HepG2 (cell line): ENCODE results near the gene PNPLA2. TPM values are rescaled to one million over a fixed set of nuclear protein-coding genes. Genes with fewer than 3 reads are reported as not detected.

ENCODE experiments used
- ATAC-seq: fragments of 200-7000 bp; cut with Tn5 transposase; 3 replicates; pipeline ENCODE4 v1.9.1; 2020; ENCODE audit warnings: mild to moderate bottlenecking, moderate library complexity
- BruUV-seq: library from RNA; stranded (reverse); fragments of 400-500 nt; replicated peaks from 2 replicates; lab custom pipeline; 2021; lab: Mats Ljungman, UMichigan
- CTCF ChIA-PET: fragments of 300-600 bp; formaldehyde crosslinking; extraction: SDS; loops from one replicate; lab custom pipeline; 2021; ENCODE audit warnings: low total read pairs, inconsistent platforms, low intra/inter-chr PET ratio; lab: Yijun Ruan, JAX
- POLR2A ChIA-PET: fragments of 350-600 bp; sonication (Branson Sonifier 250); formaldehyde crosslinking; loops from one replicate; lab custom pipeline; 2020; ENCODE audit warnings: antibody characterized with exemption, inconsistent platforms; lab: Yijun Ruan, JAX
- DNase-seq: peaks from one replicate; pipeline ENCODE4 v3.0.0-alpha.2; 2015; ENCODE audit warnings: low spot score
- FAIRE-seq: peaks from 3 replicates; lab custom pipeline; 2011; peaks lifted over from hg19 to GRCh38; lab: Jason Lieb, UNC
- H2AFZ ChIP-seq: one replicate; pipeline ENCODE4 v1.6.1; 2011; ENCODE audit warnings: low read length, inconsistent platforms
- H3K27ac ChIP-seq: fragments of 300-600 bp; 3 replicates; pipeline ENCODE4 v1.8.0; 2011; ENCODE audit warnings: mixed run types, mild to moderate bottlenecking, mixed read lengths, low read length, inconsistent platforms; ENCODE audit not compliant: insufficient read depth; ENCODE audit errors: extremely low read length
- H3K27me3 ChIP-seq, 2 experiments: fragments of 200-600 bp in 1 of 2; 2 replicates in 1 of 2; 3 replicates in 1 of 2; pipeline versions ENCODE4 v1.6.0 to v1.8.0; 2011; ENCODE audit warnings: low read length in 2 of 2, mild to moderate bottlenecking in 2 of 2, moderate library complexity in 2 of 2, inconsistent platforms in 1 of 2; ENCODE audit not compliant: insufficient read depth in 2 of 2, control insufficient read depth in 1 of 2
- H3K36me3 ChIP-seq, 2 experiments: fragments of 200-600 bp in 1 of 2; replicated peaks in 1 of 2; 2 replicates in 1 of 2; 3 replicates in 1 of 2; pipeline versions ENCODE4 v1.5.1 to v1.8.0; 2011; ENCODE audit warnings: low read length in 2 of 2, inconsistent platforms in 1 of 2; ENCODE audit not compliant: insufficient read depth in 2 of 2, control insufficient read depth in 1 of 2
- H3K4me1 ChIP-seq: 2 replicates; pipeline ENCODE4 v1.5.1; 2012; ENCODE audit warnings: low read length, inconsistent platforms; ENCODE audit not compliant: insufficient read depth
- H3K4me2 ChIP-seq: 2 replicates; pipeline ENCODE4 v1.6.0; 2011; ENCODE audit warnings: low read depth, low read length, inconsistent platforms
- H3K4me3 ChIP-seq, 3 experiments: fragments of 200-600 bp in 1 of 3; sonication (generic), shearing (Covaris generic) in 1 of 3; replicated peaks in 1 of 3; 2 replicates each; pipeline ENCODE4 v1.5.1; 2011 to 2016; ENCODE audit warnings: low read length in 3 of 3, inconsistent platforms in 2 of 3, low read depth in 2 of 3, mild to moderate bottlenecking in 2 of 3, control low read depth in 1 of 3, mixed read lengths in 1 of 3; ENCODE audit not compliant: insufficient read depth in 1 of 3
- H3K79me2 ChIP-seq: one replicate; pipeline ENCODE4 v1.6.1; 2011; ENCODE audit warnings: low read length, inconsistent platforms; ENCODE audit not compliant: insufficient read depth
- H3K9ac ChIP-seq: 2 replicates; pipeline ENCODE4 v1.6.0; 2011; ENCODE audit warnings: mild to moderate bottlenecking, low read depth, low read length, inconsistent platforms; ENCODE audit not compliant: insufficient read depth
- H3K9me3 ChIP-seq: 2 replicates; pipeline ENCODE4 v1.5.1; 2012; ENCODE audit warnings: mild to moderate bottlenecking, low read length
- H4K20me1 ChIP-seq: 2 replicates; pipeline ENCODE4 v1.6.0; 2011; ENCODE audit warnings: inconsistent platforms, mild to moderate bottlenecking, low read length, moderate library complexity; ENCODE audit not compliant: insufficient read depth
- KMT2B ChIP-seq: IDR thresholded peaks from 2 replicates; pipeline ENCODE4 v1.6.1; 2016; ENCODE audit warnings: missing genetic modification reagents, missing compliant biosample characterization
- MYC ChIP-seq: sonication (generic); formaldehyde crosslinking; IDR thresholded peaks from 2 replicates; pipeline ENCODE4 v1.9.0; 2021; ENCODE audit warnings: missing genetic modification reagents, borderline replicate concordance
- PHF8 ChIP-seq: sonication (generic); formaldehyde crosslinking; IDR thresholded peaks from 2 replicates; pipeline ENCODE4 v1.5.0; 2020; ENCODE audit warnings: missing genetic modification reagents
- POLR2G ChIP-seq: fragments of 200-400 bp; formaldehyde crosslinking; IDR thresholded peaks from 2 replicates; pipeline ENCODE4 v1.6.1; 2018; ENCODE audit warnings: mild to moderate bottlenecking, low read depth, low read length, moderate library complexity
- SALL2 ChIP-seq: sonication (generic); formaldehyde crosslinking; IDR thresholded peaks from 2 replicates; pipeline ENCODE4 v1.8.1; 2023; ENCODE audit warnings: mild to moderate bottlenecking, missing genetic modification reagents, inconsistent platforms
- SKI ChIP-seq: fragments of 450-650 bp; IDR thresholded peaks from one replicate; pipeline ENCODE4 v1.6.1; 2018; ENCODE audit warnings: mild to moderate bottlenecking; ENCODE audit not compliant: partially characterized antibody
- SMC3 ChIP-seq: IDR thresholded peaks from 2 replicates; pipeline ENCODE4 v1.6.1; 2011; ENCODE audit warnings: low read length, improper control_type of control experiment
- SP1 ChIP-seq, 2 experiments: fragments of 450-650 bp in 1 of 2; sonication (generic) in 1 of 2; formaldehyde crosslinking in 1 of 2; IDR thresholded peaks; 2 replicates each; pipeline versions ENCODE4 v1.4.0 to v1.6.1; 2016 to 2020; ENCODE audit warnings: missing genetic modification reagents in 1 of 2
- SP2 ChIP-seq: sonication (generic); formaldehyde crosslinking; IDR thresholded peaks from 2 replicates; pipeline ENCODE4 v1.5.1; 2020; ENCODE audit warnings: mild to moderate bottlenecking, missing genetic modification reagents
- TERF1 ChIP-seq: sonication (generic); formaldehyde crosslinking; IDR thresholded peaks from 2 replicates; pipeline ENCODE4 v1.8.0; 2022; ENCODE audit warnings: mild to moderate bottlenecking, missing genetic modification reagents, moderate library complexity
- USF2 ChIP-seq, 2 experiments: sonication (generic) in 1 of 2; formaldehyde crosslinking in 1 of 2; IDR thresholded peaks; 2 replicates each; pipeline versions ENCODE4 v1.5.1 to v1.6.1; 2011 to 2020; ENCODE audit warnings: borderline replicate concordance in 1 of 2, low read depth in 1 of 2, low read length in 1 of 2, mild to moderate bottlenecking in 1 of 2, missing genetic modification reagents in 1 of 2, moderate library complexity in 1 of 2
- ZNF768 ChIP-seq: sonication (generic); formaldehyde crosslinking; IDR thresholded peaks from 2 replicates; pipeline ENCODE4 v1.4.0; 2020; ENCODE audit warnings: missing genetic modification reagents
- WGBS: methylation state at CpG from one replicate; pipeline ENCODE4 v1.1.6; 2017; ENCODE audit warnings: low lambda C conversion rate; 5-methylcytosine and 5-hydroxymethylcytosine counted together
- in situ Hi-C: cut with HindIII; loops from 2 replicates; pipeline ENCODE4 v1.10.0; 2017; ENCODE audit warnings: low pct_unique_long_range_greater_than_20kb; ENCODE audit not compliant: extremely low pct_ligation_motif_present
- intact Hi-C: fragments of 100-400 bp; cut with micrococcal nuclease; formaldehyde crosslinking; loops from one replicate; pipeline ENCODE4 v1.10.0; 2022; ENCODE audit not compliant: unreplicated experiment
- polyA plus RNA-seq, 8 experiments: library from polyadenylated mRNA; depleted of rRNA in 3 of 8; stranded (reverse) in 7 of 8; unstranded in 1 of 8; fragments of >200 nt; fragmentation: Illumina TruSeq in 4 of 8; extraction: Trizol in 4 of 8; gene quantifications; 2 replicates each; pipeline versions ENCODE4 v1.2.1 to v1.2.3, GENCODE V29; 2011 to 2016; ENCODE audit warnings: low read depth in 4 of 8, missing spikeins in 1 of 8, mixed read lengths in 1 of 8; ENCODE audit not compliant: insufficient read depth in 1 of 8
- total RNA-seq, 5 experiments: library from RNA; depleted of rRNA; stranded (reverse); fragments of >200 nt; fragmentation: Illumina TruSeq; extraction: Trizol; gene quantifications; 2 replicates each; pipeline ENCODE4 v1.2.3, GENCODE V29; 2016; ENCODE audit warnings: low read depth in 1 of 5
- TF ChIP-seq, protein P1 (sequence below): sonication (generic); formaldehyde crosslinking; IDR thresholded peaks from 2 replicates; pipeline ENCODE4 v1.5.1; 2020; ENCODE audit warnings: mild to moderate bottlenecking, moderate library complexity, missing genetic modification reagents
- TF ChIP-seq, protein P2 (sequence below): sonication (generic); formaldehyde crosslinking; IDR thresholded peaks from 2 replicates; pipeline ENCODE4 v1.4.0; 2020; ENCODE audit warnings: missing genetic modification reagents
- TF ChIP-seq, protein P3 (sequence below): IDR thresholded peaks from 2 replicates; pipeline ENCODE4 v1.6.1; 2016; ENCODE audit warnings: missing compliant biosample characterization, missing genetic modification reagents, borderline replicate concordance

PNPLA2 gene
- total and polyA plus RNA-seq, 2 of the 13 experiments (the other 11 are each of a cell fraction or from before 2014, with no cell fraction given): 10.5 to 43.2 TPM

DNA sequence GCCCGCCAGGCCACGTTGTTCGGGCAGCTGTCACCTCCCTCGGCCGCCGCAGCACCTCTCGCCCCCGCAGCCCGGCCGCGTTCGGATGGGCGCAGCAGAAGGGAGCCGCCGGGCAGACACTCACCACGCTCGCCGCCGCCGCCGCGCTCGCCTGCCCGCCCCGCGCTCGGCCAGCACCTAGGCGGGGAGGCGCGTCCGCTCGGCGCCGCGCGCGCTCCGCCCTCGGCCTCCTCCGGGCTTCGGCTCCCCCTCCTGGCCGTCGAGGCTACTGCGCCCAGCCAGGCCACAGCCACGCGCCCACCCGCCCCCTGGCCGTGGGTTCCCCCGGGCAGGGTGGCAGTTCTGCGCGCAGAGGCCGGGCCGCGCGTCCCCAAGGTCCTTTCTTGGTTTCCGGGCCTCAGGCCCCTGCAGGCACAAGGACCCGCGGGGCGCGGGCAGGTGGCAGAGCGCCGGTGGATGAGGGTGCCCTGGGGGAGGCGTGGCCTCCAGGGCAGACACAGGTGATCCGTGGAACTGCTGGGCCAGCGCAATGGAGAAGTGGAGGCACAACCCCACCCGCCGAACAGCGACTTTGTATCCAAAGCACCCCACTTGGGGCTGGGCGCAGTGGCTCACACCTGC is 20.5 kb upstream of the PNPLA2 start, which contains the start of gene SLC25A22:
SLC25A22 (minus strand) TSS at position 189 of the 621 bp plus-strand sequence. CDS start 3,275 bp downstream, outside the sequence.
- POLR2A ChIA-PET: interaction anchor here (5.3 kb wide), 1 partner anchor 20 kb away, joined by 44 read pairs; the partner anchor contains the start of gene GATD1
- H2AFZ ChIP-seq: no peak within 1 kb of the TSS
- no peak for FAIRE-seq
- TF ChIP-seq SKI (peak; percentile 74), ZNF768 (CRISPR knock-in tag) (0 out of 2 replicates have a peak, but pooled peaks have one; percentile 10), TERF1 (CRISPR knock-in tag) (no peak), MYC (CRISPR knock-in tag) (peak; percentile 46), SP1 (IDR thresholded peaks at IDR 0.05) (no peak), SP1 (CRISPR knock-in tag; IDR thresholded peaks at IDR 0.05) (0 out of 2 replicates have a peak, but pooled peaks have one; percentile 15), POLR2G (no peak), SP2 (CRISPR knock-in tag) (0 out of 2 replicates have a peak, but pooled peaks have one; percentile 9), USF2 (IDR thresholded peaks at IDR 0.05; ENCODE audit: low read depth, low read length) (no peak), USF2 (CRISPR knock-in tag; IDR thresholded peaks at IDR 0.05; ENCODE audit: borderline replicate concordance) (no peak), KMT2B (no peak), PHF8 (CRISPR knock-in tag) (peak; percentile 37), SMC3 (peak; percentile 5; the same call in 1 of the 2 replicates), SALL2 (peak; percentile 50; the same call in 1 of the 2 replicates)
- TF ChIP-seq, protein P1, sequence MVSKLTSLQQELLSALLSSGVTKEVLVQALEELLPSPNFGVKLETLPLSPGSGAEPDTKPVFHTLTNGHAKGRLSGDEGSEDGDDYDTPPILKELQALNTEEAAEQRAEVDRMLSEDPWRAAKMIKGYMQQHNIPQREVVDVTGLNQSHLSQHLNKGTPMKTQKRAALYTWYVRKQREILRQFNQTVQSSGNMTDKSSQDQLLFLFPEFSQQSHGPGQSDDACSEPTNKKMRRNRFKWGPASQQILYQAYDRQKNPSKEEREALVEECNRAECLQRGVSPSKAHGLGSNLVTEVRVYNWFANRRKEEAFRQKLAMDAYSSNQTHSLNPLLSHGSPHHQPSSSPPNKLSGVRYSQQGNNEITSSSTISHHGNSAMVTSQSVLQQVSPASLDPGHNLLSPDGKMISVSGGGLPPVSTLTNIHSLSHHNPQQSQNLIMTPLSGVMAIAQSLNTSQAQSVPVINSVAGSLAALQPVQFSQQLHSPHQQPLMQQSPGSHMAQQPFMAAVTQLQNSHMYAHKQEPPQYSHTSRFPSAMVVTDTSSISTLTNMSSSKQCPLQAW: peak; percentile 8; the same call in 1 of the 2 replicates
- TF ChIP-seq, protein P2, sequence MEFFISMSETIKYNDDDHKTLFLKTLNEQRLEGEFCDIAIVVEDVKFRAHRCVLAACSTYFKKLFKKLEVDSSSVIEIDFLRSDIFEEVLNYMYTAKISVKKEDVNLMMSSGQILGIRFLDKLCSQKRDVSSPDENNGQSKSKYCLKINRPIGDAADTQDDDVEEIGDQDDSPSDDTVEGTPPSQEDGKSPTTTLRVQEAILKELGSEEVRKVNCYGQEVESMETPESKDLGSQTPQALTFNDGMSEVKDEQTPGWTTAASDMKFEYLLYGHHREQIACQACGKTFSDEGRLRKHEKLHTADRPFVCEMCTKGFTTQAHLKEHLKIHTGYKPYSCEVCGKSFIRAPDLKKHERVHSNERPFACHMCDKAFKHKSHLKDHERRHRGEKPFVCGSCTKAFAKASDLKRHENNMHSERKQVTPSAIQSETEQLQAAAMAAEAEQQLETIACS (CRISPR knock-in tag): peak; percentile 84
- TF ChIP-seq, protein P3, sequence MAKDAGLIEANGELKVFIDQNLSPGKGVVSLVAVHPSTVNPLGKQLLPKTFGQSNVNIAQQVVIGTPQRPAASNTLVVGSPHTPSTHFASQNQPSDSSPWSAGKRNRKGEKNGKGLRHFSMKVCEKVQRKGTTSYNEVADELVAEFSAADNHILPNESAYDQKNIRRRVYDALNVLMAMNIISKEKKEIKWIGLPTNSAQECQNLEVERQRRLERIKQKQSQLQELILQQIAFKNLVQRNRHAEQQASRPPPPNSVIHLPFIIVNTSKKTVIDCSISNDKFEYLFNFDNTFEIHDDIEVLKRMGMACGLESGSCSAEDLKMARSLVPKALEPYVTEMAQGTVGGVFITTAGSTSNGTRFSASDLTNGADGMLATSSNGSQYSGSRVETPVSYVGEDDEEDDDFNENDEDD (CRISPR knock-in tag): peak; percentile 24; the same call in 1 of the 2 replicates

More for the DNA sequence above, 20.5 kb upstream of the PNPLA2 start, which contains the start of gene SLC25A22:
- CTCF ChIA-PET: interaction anchor here (1.2 kb wide), 1 partner anchor 70 kb away, joined by 4 read pairs; no protein-coding TSS in a partner anchor
- H4K20me1 ChIP-seq: no peaks in the 10 kb centered on the region
- no peaks in the 10 kb centered on the region; a peak in 1 of 5 replicates for H3K27me3 ChIP-seq
- peak within 1 kb of the TSS; percentile 82 for H3K9ac ChIP-seq
- no peaks in the 10 kb centered on the region for H3K9me3 ChIP-seq
- peaks cover 4% of the 10 kb centered on the region for H3K4me1 ChIP-seq
- intact Hi-C loops: no loop called here
- peak within 1 kb of the TSS; percentile 70 to 97 (median 94) for H3K4me3 ChIP-seq
- peaks cover 4% of the 10 kb centered on the region for H3K79me2 ChIP-seq
- peak within 1 kb of the TSS; percentile 100 for H3K4me2 ChIP-seq
- H3K27ac ChIP-seq: peak within 1 kb of the TSS; percentile 80
- DNase-seq: peak; percentile 49
- in situ Hi-C loops: no loop called here
- WGBS: 67% methylated on average over 7 of the region's 69 CpGs
- H3K36me3 ChIP-seq: peaks cover 7 to 8% of the 10 kb centered on the region in 2 experiments; a peak in 3 of 5 replicates
- peak; percentile 52 for ATAC-seq
- BruUV-seq: no TSS peak
